Panc1 (cell line): Measurements from ENCODE around the gene STX18. TPM values are rescaled to one million over a fixed set of nuclear protein-coding genes. Genes with fewer than 3 reads are reported as not detected.

Source experiments
- ATAC-seq: fragments of 200-7000 bp; cut with Tn5 transposase; 2 replicates; pipeline ENCODE4 v1.9.1; 2020; ENCODE audit warnings: mild to moderate bottlenecking, moderate library complexity
- BruUV-seq: library from RNA; stranded (reverse); fragments of 400-500 nt; replicated peaks from 2 replicates; lab custom pipeline; 2021; lab: Mats Ljungman, UMichigan
- CTCF ChIA-PET: fragments of 300-600 bp; sonication (Branson Sonifier 250); formaldehyde crosslinking; loops from one replicate; lab custom pipeline; 2022; ENCODE audit warnings: antibody characterized with exemption; lab: Charles Lee
- POLR2A ChIA-PET: fragments of 300-600 bp; sonication (Branson Sonifier 250); formaldehyde crosslinking; loops from one replicate; lab custom pipeline; 2022; ENCODE audit warnings: antibody characterized with exemption; lab: Charles Lee
- DNase-seq: peaks from one replicate; pipeline ENCODE4 v3.0.0-alpha.2; 2010; ENCODE audit warnings: low read depth, low spot score
- H3K27ac ChIP-seq: 2 replicates; pipeline ENCODE4 v1.5.1; 2011; ENCODE audit warnings: mild to moderate bottlenecking, low read length, inconsistent platforms
- H3K27me3 ChIP-seq: fragments of 200-500 bp; sonication (Bioruptor generic); 2 replicates; pipeline ENCODE4 v1.6.0; 2014; ENCODE audit warnings: low read length, inconsistent platforms; ENCODE audit not compliant: control insufficient read depth, insufficient read depth
- H3K36me3 ChIP-seq: fragments of 200-500 bp; sonication (Bioruptor generic); 2 replicates; pipeline ENCODE4 v1.5.1; 2014; ENCODE audit warnings: inconsistent platforms, mild to moderate bottlenecking, low read length, moderate library complexity; ENCODE audit not compliant: control insufficient read depth, insufficient read depth
- H3K4me1 ChIP-seq: 2 replicates; pipeline ENCODE4 v1.5.1; 2011; ENCODE audit warnings: inconsistent platforms, mild to moderate bottlenecking, low read length, moderate library complexity; ENCODE audit not compliant: control insufficient read depth, insufficient read depth
- H3K4me3 ChIP-seq, 2 experiments: 2 replicates each; pipeline ENCODE4 v1.5.1; 2011 to 2012; ENCODE audit warnings: low read depth in 2 of 2, low read length in 2 of 2, mild to moderate bottlenecking in 2 of 2, inconsistent platforms in 1 of 2, moderate library complexity in 1 of 2
- H3K9me3 ChIP-seq: fragments of 200-500 bp; sonication (Bioruptor generic); 2 replicates; pipeline ENCODE4 v1.5.1; 2014; ENCODE audit warnings: low read depth, mild to moderate bottlenecking, inconsistent platforms, low read length, moderate library complexity; ENCODE audit not compliant: control insufficient read depth, insufficient read depth
- POLR2AphosphoS5 ChIP-seq: IDR thresholded peaks from 2 replicates; pipeline ENCODE4 v1.6.1; 2012; ENCODE audit warnings: mild to moderate bottlenecking, low read depth, low read length, moderate library complexity
- SIN3A ChIP-seq: IDR thresholded peaks from 2 replicates; pipeline ENCODE4 v1.6.1; 2012; ENCODE audit warnings: low read depth, mild to moderate bottlenecking, low read length, moderate library complexity, borderline replicate concordance; ENCODE audit not compliant: insufficient read depth
- TCF7L2 ChIP-seq: IDR thresholded peaks from 2 replicates; pipeline ENCODE4 v1.6.1; 2011; ENCODE audit warnings: mild to moderate bottlenecking, low read depth, low read length, inconsistent platforms
- in situ Hi-C: cut with HindIII; loops from 2 replicates; pipeline ENCODE4 v1.10.0; 2016; ENCODE audit warnings: low sequenced_read_pairs, low pct_unique_long_range_greater_than_20kb
- intact Hi-C: fragments of 100-400 bp; cut with micrococcal nuclease; formaldehyde crosslinking; loops from one replicate; pipeline ENCODE4 v1.10.0; 2022; ENCODE audit not compliant: unreplicated experiment
- total RNA-seq: library from RNA; stranded (reverse); gene quantifications from one replicate; pipeline ENCODE4 v1.2.1, GENCODE V29; 2021; ENCODE audit not compliant: unreplicated experiment
- TF ChIP-seq, protein P1 (sequence below): fragments of 450-650 bp; IDR thresholded peaks from 2 replicates; pipeline ENCODE4 v1.5.1; 2017; ENCODE audit warnings: mild to moderate bottlenecking
- TF ChIP-seq, protein P2 (sequence below), 2 experiments: IDR thresholded peaks; 2 replicates each; pipeline ENCODE4 v1.6.1; 2011 to 2012; ENCODE audit warnings: low read depth in 2 of 2, control low read depth in 1 of 2, low read length in 1 of 2, mild to moderate bottlenecking in 1 of 2, moderate library complexity in 1 of 2; ENCODE audit not compliant: insufficient read depth in 1 of 2

The STX18 gene
- total RNA-seq, 1 experiment from 2014 or later: 15.0 TPM

DNA sequence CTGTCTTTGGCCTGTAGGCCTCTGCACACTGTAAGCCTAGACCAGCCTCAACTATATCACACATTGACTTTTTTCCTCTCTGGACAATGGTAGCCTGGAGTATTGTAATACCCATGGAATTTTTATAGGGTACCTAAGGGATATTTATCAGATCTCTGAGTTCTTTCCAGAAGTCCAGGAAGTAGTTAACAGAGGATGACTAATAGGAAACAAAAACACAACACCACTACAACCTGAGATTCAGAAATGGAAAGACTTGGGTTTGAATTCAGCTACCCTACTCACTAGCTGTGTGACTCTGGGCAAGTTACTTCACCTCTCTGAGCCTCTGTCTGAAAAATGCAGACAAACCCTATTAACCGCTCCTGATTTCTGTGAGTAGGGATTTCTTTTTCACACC is 7.7 kb upstream of the STX18 start:
- TF ChIP-seq TCF7L2: no peak
- TF ChIP-seq SIN3A: no peak
- TF ChIP-seq, protein P1, sequence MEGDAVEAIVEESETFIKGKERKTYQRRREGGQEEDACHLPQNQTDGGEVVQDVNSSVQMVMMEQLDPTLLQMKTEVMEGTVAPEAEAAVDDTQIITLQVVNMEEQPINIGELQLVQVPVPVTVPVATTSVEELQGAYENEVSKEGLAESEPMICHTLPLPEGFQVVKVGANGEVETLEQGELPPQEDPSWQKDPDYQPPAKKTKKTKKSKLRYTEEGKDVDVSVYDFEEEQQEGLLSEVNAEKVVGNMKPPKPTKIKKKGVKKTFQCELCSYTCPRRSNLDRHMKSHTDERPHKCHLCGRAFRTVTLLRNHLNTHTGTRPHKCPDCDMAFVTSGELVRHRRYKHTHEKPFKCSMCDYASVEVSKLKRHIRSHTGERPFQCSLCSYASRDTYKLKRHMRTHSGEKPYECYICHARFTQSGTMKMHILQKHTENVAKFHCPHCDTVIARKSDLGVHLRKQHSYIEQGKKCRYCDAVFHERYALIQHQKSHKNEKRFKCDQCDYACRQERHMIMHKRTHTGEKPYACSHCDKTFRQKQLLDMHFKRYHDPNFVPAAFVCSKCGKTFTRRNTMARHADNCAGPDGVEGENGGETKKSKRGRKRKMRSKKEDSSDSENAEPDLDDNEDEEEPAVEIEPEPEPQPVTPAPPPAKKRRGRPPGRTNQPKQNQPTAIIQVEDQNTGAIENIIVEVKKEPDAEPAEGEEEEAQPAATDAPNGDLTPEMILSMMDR: no peak
- TF ChIP-seq POLR2AphosphoS5: no peak
- TF ChIP-seq, protein P2, sequence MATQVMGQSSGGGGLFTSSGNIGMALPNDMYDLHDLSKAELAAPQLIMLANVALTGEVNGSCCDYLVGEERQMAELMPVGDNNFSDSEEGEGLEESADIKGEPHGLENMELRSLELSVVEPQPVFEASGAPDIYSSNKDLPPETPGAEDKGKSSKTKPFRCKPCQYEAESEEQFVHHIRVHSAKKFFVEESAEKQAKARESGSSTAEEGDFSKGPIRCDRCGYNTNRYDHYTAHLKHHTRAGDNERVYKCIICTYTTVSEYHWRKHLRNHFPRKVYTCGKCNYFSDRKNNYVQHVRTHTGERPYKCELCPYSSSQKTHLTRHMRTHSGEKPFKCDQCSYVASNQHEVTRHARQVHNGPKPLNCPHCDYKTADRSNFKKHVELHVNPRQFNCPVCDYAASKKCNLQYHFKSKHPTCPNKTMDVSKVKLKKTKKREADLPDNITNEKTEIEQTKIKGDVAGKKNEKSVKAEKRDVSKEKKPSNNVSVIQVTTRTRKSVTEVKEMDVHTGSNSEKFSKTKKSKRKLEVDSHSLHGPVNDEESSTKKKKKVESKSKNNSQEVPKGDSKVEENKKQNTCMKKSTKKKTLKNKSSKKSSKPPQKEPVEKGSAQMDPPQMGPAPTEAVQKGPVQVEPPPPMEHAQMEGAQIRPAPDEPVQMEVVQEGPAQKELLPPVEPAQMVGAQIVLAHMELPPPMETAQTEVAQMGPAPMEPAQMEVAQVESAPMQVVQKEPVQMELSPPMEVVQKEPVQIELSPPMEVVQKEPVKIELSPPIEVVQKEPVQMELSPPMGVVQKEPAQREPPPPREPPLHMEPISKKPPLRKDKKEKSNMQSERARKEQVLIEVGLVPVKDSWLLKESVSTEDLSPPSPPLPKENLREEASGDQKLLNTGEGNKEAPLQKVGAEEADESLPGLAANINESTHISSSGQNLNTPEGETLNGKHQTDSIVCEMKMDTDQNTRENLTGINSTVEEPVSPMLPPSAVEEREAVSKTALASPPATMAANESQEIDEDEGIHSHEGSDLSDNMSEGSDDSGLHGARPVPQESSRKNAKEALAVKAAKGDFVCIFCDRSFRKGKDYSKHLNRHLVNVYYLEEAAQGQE (IDR thresholded peaks at IDR 0.05; ENCODE audit: insufficient read depth in 1 of 2, low read depth in 2 of 2, low read length in 1 of 2): no peak
- no peak overlapping the region for H3K27ac ChIP-seq
- no TSS peak for BruUV-seq
- DNase-seq (no peak), ATAC-seq (peak; percentile 84)
- H3K9me3 ChIP-seq: no peaks in the 10 kb centered on the region
- H3K4me1 ChIP-seq: no peaks in the 10 kb centered on the region
- intact Hi-C loops (no loop called here), in situ Hi-C loops (no loop called here)
- no peaks in the 10 kb centered on the region for H3K36me3 ChIP-seq
- no peak overlapping the region for H3K4me3 ChIP-seq
- CTCF ChIA-PET: no interaction called here
- H3K27me3 ChIP-seq: no peaks in the 10 kb centered on the region
- POLR2A ChIA-PET: no interaction called here

DNA sequence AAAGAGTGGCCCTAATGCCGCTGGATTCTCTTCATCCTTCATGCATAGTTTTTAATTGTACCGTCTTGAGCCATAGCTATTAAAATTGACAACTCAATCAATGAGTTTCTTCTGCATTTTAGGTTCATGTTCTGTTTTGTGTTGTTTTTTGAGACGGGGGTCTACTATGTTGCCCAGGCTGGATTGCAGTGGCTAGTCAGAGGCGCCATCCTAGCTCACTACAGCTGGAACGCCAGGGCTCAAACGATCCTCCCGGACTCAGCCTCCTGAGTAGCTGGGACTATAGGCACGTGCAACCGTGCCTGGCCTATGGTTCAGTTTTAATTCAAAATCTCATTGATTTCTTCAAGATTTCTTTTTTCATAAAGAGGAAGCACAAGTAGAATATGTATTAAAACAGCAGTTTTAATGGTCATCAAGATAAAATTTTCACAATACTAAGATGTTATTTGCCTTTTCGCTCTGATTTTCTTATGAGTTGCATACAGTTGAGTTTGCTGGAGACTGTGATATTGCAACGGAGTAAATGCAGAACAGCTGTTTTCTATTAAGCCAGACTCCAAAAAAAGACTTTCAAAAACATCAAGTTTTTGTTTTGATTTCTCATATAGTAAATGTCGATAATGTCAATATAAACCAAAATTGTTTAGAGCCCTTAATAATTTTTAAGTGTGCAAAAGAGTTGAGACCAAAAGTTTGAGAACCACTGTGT is 1.1 kb upstream of the STX18 start:
- Histone ChIP-seq H3K27me3 (no peaks in the 10 kb centered on the region), H3K36me3 (no peaks in the 10 kb centered on the region; the same call in 1 of the 2 replicates), H3K27ac (no peak overlapping the region; the same call in 1 of the 2 replicates), H3K9me3 (no peaks in the 10 kb centered on the region), H3K4me1 (peaks cover 17% of the 10 kb centered on the region), H3K4me3 (peak overlapping the region; percentile 64 to 72)
- no TSS peak for BruUV-seq
- TF ChIP-seq, protein P2 (IDR thresholded peaks at IDR 0.05; ENCODE audit: insufficient read depth in 1 of 2, low read depth in 2 of 2, low read length in 1 of 2): no peak
- TF ChIP-seq TCF7L2: no peak
- intact Hi-C loops: no loop called here
- ChIA-PET POLR2A (no interaction called here), CTCF (no interaction called here)
- ATAC-seq (no peak), DNase-seq (no peak)
- in situ Hi-C loops: no loop called here
